ENCODE measurements around the gene KDM5C.

DNA sequence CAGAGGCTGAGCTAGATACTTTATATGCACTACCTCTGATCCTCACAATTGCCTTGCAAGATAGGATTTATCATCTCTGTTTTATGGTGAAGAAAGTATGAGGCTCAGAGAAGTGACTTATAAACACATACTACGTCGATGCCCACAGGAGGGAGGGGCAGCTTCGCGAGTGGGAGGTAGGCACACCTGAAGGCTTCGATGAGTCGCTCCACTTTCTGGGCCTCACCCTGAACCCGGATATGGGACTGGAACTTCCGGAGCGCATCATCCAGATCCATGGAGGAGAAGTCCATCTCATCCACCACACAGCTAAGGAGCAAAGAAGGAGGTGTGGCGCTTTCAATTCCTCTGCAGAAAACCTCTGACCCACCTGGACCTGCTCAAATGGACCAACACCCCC, 22.9 kb upstream of the KDM5C start:
- TF ChIP-seq SUZ12 (IDR thresholded peaks at IDR 0.05; ENCODE audit: extremely low read depth, insufficient read depth, insufficient read length) (no peak), ZNF274 (IDR thresholded peaks at IDR 0.05; ENCODE audit: low read depth, low read length) (no peak)

All from NT2/D1 (cell line).